OCI-LY1 (cell line): ENCODE measurements around the gene HOXD3.

Source experiments
- EZH2 ChIP-seq: fragments of 200-600 bp; sonication (generic), shearing (Covaris generic); IDR thresholded peaks from 2 replicates; pipeline ENCODE4 v1.8.0; 2017; ENCODE audit warnings: borderline replicate concordance, mixed run types, mild to moderate bottlenecking, antibody characterized with exemption, low read length, moderate library complexity, mixed read lengths
- TF ChIP-seq, protein P1 (sequence below): fragments of 200-600 bp; sonication (generic), shearing (Covaris generic); IDR thresholded peaks from 2 replicates; pipeline ENCODE4 v1.5.1; 2017; ENCODE audit warnings: mild to moderate bottlenecking, antibody characterized with exemption, low read length, moderate library complexity, mixed read lengths

DNA sequence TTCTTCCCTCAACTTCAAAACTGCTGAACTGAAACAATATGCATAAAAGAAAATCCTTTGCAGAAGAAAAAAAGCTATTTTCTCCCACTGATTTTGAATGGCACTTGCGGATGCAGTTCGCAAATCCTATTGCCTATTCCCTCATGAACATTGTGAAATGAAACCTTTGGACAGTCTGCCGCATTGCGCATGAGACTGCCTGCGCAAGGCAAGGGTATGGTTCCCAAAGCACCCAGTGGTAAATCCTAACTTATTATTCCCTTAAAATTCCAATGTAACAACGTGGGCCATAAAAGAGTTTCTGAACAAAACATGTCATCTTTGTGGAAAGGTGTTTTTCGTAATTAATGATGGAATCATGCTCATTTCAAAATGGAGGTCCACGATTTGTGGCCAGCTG is 19.2 kb upstream of the HOXD3 start:
- TF ChIP-seq EZH2 = no peak
- TF ChIP-seq, protein P1, sequence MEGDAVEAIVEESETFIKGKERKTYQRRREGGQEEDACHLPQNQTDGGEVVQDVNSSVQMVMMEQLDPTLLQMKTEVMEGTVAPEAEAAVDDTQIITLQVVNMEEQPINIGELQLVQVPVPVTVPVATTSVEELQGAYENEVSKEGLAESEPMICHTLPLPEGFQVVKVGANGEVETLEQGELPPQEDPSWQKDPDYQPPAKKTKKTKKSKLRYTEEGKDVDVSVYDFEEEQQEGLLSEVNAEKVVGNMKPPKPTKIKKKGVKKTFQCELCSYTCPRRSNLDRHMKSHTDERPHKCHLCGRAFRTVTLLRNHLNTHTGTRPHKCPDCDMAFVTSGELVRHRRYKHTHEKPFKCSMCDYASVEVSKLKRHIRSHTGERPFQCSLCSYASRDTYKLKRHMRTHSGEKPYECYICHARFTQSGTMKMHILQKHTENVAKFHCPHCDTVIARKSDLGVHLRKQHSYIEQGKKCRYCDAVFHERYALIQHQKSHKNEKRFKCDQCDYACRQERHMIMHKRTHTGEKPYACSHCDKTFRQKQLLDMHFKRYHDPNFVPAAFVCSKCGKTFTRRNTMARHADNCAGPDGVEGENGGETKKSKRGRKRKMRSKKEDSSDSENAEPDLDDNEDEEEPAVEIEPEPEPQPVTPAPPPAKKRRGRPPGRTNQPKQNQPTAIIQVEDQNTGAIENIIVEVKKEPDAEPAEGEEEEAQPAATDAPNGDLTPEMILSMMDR = no peak
